Right lobe of liver (tissue), 4 donors: Measurements from ENCODE around the gene RCOR1.

Experiments
- POLR2A ChIP-seq: fragments of 450-650 bp; IDR thresholded peaks from one replicate; pipeline ENCODE4 v1.6.1; 2017; ENCODE audit warnings: antibody characterized with exemption, mild to moderate bottlenecking
- TF ChIP-seq, protein P1 (sequence below), 4 donors: fragments of 200-600 bp in 3 of 4; fragments of 450-650 bp in 1 of 4; IDR thresholded peaks; one replicate each; pipeline versions ENCODE4 v1.5.1 to v1.8.0; 2016 to 2022; ENCODE audit warnings: antibody characterized with exemption in 4 of 4, mild to moderate bottlenecking in 2 of 4
- donor health status: DM: no; HTN: no; CAD: no.
- donor health status: DM: no; HTN: no; CAD: no.
- donor health status: DM: no; HTN: yes; CAD: no.

DNA sequence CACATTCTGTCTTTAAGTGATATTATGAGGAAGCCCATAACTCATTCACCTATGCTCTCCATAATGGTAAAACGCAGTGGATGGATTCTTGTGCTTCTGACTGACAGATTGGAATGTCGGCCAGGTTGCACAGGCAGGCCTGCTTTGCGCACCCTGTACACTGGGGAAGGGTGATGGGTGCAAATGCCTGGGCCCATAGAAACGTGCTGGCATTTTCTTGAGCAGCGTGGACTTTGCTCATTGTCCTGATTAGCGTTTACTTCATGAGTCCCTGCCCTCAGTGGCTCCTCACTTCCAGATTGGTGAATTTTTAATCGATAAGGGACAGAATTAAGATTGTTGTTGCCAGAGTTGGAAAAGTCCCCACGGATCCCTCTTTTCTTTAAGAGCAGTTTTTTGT, 103.9 kb downstream of the RCOR1 start:
- TF ChIP-seq, protein P1, sequence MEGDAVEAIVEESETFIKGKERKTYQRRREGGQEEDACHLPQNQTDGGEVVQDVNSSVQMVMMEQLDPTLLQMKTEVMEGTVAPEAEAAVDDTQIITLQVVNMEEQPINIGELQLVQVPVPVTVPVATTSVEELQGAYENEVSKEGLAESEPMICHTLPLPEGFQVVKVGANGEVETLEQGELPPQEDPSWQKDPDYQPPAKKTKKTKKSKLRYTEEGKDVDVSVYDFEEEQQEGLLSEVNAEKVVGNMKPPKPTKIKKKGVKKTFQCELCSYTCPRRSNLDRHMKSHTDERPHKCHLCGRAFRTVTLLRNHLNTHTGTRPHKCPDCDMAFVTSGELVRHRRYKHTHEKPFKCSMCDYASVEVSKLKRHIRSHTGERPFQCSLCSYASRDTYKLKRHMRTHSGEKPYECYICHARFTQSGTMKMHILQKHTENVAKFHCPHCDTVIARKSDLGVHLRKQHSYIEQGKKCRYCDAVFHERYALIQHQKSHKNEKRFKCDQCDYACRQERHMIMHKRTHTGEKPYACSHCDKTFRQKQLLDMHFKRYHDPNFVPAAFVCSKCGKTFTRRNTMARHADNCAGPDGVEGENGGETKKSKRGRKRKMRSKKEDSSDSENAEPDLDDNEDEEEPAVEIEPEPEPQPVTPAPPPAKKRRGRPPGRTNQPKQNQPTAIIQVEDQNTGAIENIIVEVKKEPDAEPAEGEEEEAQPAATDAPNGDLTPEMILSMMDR (IDR thresholded peaks at IDR 0.05), result no peak
- no peak for TF ChIP-seq POLR2A
